ENCODE data around the gene FHOD1.

DNA sequence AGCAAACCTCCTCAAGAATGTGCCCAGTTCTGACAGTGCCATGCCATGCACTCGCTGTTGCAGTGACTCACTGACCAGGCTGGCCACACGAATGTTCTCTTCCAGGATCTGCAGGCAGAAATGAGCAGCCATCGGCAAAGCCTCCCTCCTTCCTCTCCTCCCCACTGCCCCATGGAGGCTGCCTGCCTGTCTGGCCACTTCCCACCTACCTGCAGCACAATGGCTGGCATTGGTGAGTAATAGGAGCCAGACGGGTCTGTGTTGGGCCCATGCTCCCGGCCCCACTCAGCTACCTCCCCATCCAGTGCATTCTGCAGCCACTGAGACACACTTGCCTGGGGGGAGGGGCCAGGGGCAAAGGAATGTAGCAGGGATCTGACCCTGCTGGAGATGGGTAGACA is 60.7 kb downstream of the FHOD1 start:
- TF ChIP-seq USF2 (CRISPR knock-in tag; IDR thresholded peaks at IDR 0.05) (no peak), FOXJ3 (CRISPR knock-in tag; IDR thresholded peaks at IDR 0.05) (no peak), REST (IDR thresholded peaks at IDR 0.05; ENCODE audit: borderline replicate concordance) (no peak), REST (CRISPR knock-in tag; IDR thresholded peaks at IDR 0.05; ENCODE audit: low read depth) (no peak), KAT8 (IDR thresholded peaks at IDR 0.05; ENCODE audit: low read depth) (no peak), SMARCC2 (IDR thresholded peaks at IDR 0.05; ENCODE audit: low read depth) (no peak), MXI1 (IDR thresholded peaks at IDR 0.05; ENCODE audit: low read depth, low read length) (no peak), TAF9B (IDR thresholded peaks at IDR 0.05; ENCODE audit: partially characterized antibody) (no peak), GATA2 (CRISPR knock-in tag; IDR thresholded peaks at IDR 0.05) (no peak), RBM17 (IDR thresholded peaks at IDR 0.05; ENCODE audit: borderline replicate concordance, low read depth, low read length) (no peak), ELF2 (CRISPR knock-in tag; IDR thresholded peaks at IDR 0.05) (no peak)

Measured in K562 (cell line).